GM12878 (cell line): Measurements from ENCODE around the gene RASGRP2.

Experiments
- BMI1 ChIP-seq: fragments of 450-650 bp; IDR thresholded peaks from 2 replicates; pipeline ENCODE4 v1.6.1; 2016; ENCODE audit warnings: mild to moderate bottlenecking, moderate library complexity, borderline replicate concordance
- FOXM1 ChIP-seq: IDR thresholded peaks from 2 replicates; pipeline ENCODE4 v1.6.1; 2012; ENCODE audit warnings: low read depth, mild to moderate bottlenecking, inconsistent platforms, low read length, moderate library complexity
- IKZF1 ChIP-seq: fragments of 450-650 bp; conservative IDR thresholded peaks from 2 replicates; pipeline ENCODE4 v1.6.1; 2017; ENCODE audit warnings: antibody characterized with exemption, mild to moderate bottlenecking
- TF ChIP-seq, protein P1 (sequence below), 3 experiments: IDR thresholded peaks in 2 of 3; conservative IDR thresholded peaks in 1 of 3; 2 replicates each; pipeline ENCODE4 v1.5.1; 2011; ENCODE audit warnings: low read depth in 3 of 3, low read length in 3 of 3, mild to moderate bottlenecking in 3 of 3, control low read depth in 2 of 3, moderate library complexity in 2 of 3, inconsistent platforms in 1 of 3, mixed read lengths in 1 of 3; ENCODE audit not compliant: control insufficient read depth in 2 of 3, insufficient read depth in 1 of 3; ENCODE audit errors: extremely low read depth in 1 of 3
- TF ChIP-seq, protein P2 (sequence below): fragments of 450-650 bp; IDR thresholded peaks from 2 replicates; pipeline ENCODE4 v1.6.1; 2017; ENCODE audit warnings: mild to moderate bottlenecking

DNA sequence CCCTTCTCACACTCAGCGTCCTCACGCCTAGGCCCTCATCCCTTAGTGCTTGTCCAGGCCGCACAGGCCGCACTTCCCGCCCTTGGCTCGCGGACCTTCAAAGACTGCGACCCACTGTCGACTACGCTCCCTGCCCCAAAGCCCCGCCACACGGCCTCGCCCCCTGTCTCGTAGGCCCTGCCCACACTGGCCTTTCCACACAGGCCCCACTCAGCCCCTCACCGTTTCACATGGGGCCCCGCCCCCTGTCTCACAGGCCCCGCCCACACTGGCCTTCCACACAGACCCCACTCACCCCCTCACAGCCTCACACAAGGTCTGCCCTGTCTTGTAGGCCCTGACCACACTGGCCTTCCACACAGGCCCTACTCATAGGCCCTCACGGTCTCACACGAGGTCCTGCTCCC is 32.0 kb downstream of the RASGRP2 start:
- TF ChIP-seq BMI1 (no peak), IKZF1 (no peak), FOXM1 (no peak)
- TF ChIP-seq, protein P1, sequence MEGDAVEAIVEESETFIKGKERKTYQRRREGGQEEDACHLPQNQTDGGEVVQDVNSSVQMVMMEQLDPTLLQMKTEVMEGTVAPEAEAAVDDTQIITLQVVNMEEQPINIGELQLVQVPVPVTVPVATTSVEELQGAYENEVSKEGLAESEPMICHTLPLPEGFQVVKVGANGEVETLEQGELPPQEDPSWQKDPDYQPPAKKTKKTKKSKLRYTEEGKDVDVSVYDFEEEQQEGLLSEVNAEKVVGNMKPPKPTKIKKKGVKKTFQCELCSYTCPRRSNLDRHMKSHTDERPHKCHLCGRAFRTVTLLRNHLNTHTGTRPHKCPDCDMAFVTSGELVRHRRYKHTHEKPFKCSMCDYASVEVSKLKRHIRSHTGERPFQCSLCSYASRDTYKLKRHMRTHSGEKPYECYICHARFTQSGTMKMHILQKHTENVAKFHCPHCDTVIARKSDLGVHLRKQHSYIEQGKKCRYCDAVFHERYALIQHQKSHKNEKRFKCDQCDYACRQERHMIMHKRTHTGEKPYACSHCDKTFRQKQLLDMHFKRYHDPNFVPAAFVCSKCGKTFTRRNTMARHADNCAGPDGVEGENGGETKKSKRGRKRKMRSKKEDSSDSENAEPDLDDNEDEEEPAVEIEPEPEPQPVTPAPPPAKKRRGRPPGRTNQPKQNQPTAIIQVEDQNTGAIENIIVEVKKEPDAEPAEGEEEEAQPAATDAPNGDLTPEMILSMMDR (IDR thresholded peaks at IDR 0.05 in 2 of 3, conservative IDR thresholded peaks at IDR 0.05 in 1 of 3; ENCODE audit: control insufficient read depth in 2 of 3, extremely low read depth in 1 of 3, insufficient read depth in 1 of 3, low read depth in 3 of 3, low read length in 3 of 3) = no peak
- TF ChIP-seq, protein P2, sequence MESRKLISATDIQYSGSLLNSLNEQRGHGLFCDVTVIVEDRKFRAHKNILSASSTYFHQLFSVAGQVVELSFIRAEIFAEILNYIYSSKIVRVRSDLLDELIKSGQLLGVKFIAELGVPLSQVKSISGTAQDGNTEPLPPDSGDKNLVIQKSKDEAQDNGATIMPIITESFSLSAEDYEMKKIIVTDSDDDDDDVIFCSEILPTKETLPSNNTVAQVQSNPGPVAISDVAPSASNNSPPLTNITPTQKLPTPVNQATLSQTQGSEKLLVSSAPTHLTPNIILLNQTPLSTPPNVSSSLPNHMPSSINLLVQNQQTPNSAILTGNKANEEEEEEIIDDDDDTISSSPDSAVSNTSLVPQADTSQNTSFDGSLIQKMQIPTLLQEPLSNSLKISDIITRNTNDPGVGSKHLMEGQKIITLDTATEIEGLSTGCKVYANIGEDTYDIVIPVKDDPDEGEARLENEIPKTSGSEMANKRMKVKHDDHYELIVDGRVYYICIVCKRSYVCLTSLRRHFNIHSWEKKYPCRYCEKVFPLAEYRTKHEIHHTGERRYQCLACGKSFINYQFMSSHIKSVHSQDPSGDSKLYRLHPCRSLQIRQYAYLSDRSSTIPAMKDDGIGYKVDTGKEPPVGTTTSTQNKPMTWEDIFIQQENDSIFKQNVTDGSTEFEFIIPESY = no peak
